Measurements from ENCODE around the gene RGL1. TPM values are rescaled to one million over a fixed set of nuclear protein-coding genes. Genes with fewer than 3 reads are reported as not detected.
A peak's percentile ranks its signal among the peaks of the same experiment; 100 is the strongest.

RGL1 gene
- total RNA-seq, 6 experiments from 2014 or later, result 12.0 to 16.8 (median 14.7) TPM

- no peak for TF ChIP-seq CTCF (IDR thresholded peaks at IDR 0.05)
- no peak for DNase-seq
- no peak overlapping the region for H3K27ac Mint-ChIP-seq
Measured at GRCh38 chr1:183773482-183774274, 31.2 kb upstream of the RGL1 start.

GRCh38 chr1:183774938-183775337 is 30.0 kb upstream of the RGL1 start:
- Mint-ChIP-seq H3K4me3 (no peak overlapping the region), H3K36me3 (ENCODE audit: low read depth) (peaks cover 37% of the 10 kb centered on the region)

More at GRCh38 chr1:183773482-183774274, 31.2 kb upstream of the RGL1 start:
- Mint-ChIP-seq H3K9me3 (peaks cover 12% of the 10 kb centered on the region), H3K27me3 (ENCODE audit: insufficient read depth) (no peaks in the 10 kb centered on the region; the same call in 1 of the 2 replicates), H3K36me3 (ENCODE audit: low read depth) (peaks cover 37% of the 10 kb centered on the region), H3K4me1 (ENCODE audit: low read depth) (peaks cover 15% of the 10 kb centered on the region), H3K4me3 (no peak overlapping the region)

GRCh38 chr1:183776731-183777130 is 28.2 kb upstream of the RGL1 start:
- no peak overlapping the region for H3K27ac Mint-ChIP-seq
- no peak overlapping the region for H3K4me3 Mint-ChIP-seq
- DNase-seq, result peak; percentile 23
- peaks cover 29% of the 10 kb centered on the region for H3K36me3 Mint-ChIP-seq (ENCODE audit: low read depth)
- H3K9me3 Mint-ChIP-seq, result peaks cover 12% of the 10 kb centered on the region
- TF ChIP-seq CTCF (IDR thresholded peaks at IDR 0.05), result no peak
- H3K4me1 Mint-ChIP-seq (ENCODE audit: low read depth), result peaks cover 22% of the 10 kb centered on the region
- no peaks in the 10 kb centered on the region; the same call in 1 of the 2 replicates for H3K27me3 Mint-ChIP-seq (ENCODE audit: insufficient read depth)

More at GRCh38 chr1:183774938-183775337, 30.0 kb upstream of the RGL1 start:
- Mint-ChIP-seq H3K27ac (no peak overlapping the region), H3K9me3 (peaks cover 12% of the 10 kb centered on the region), H3K4me1 (ENCODE audit: low read depth) (peaks cover 22% of the 10 kb centered on the region), H3K27me3 (ENCODE audit: insufficient read depth) (no peaks in the 10 kb centered on the region; the same call in 1 of the 2 replicates)
- TF ChIP-seq CTCF (IDR thresholded peaks at IDR 0.05), result no peak
- DNase-seq, result no peak

GRCh38 chr1:183777328-183777727 is 27.6 kb upstream of the RGL1 start:
- no peak for TF ChIP-seq CTCF (IDR thresholded peaks at IDR 0.05)
- no peak overlapping the region for H3K27ac Mint-ChIP-seq
- H3K36me3 Mint-ChIP-seq (ENCODE audit: low read depth), result peaks cover 29% of the 10 kb centered on the region
- no peak for DNase-seq
- H3K4me3 Mint-ChIP-seq, result no peak overlapping the region
- peaks cover 12% of the 10 kb centered on the region for H3K9me3 Mint-ChIP-seq
- H3K4me1 Mint-ChIP-seq (ENCODE audit: low read depth), result peaks cover 24% of the 10 kb centered on the region
- H3K27me3 Mint-ChIP-seq (ENCODE audit: insufficient read depth), result no peaks in the 10 kb centered on the region; the same call in 1 of the 2 replicates

GRCh38 chr1:183778045-183778444 is 26.9 kb upstream of the RGL1 start:
- TF ChIP-seq CTCF (IDR thresholded peaks at IDR 0.05), result no peak
- Mint-ChIP-seq H3K4me3 (no peak overlapping the region), H3K27ac (no peak overlapping the region), H3K27me3 (ENCODE audit: insufficient read depth) (no peaks in the 10 kb centered on the region; the same call in 1 of the 2 replicates), H3K9me3 (peaks cover 12% of the 10 kb centered on the region), H3K36me3 (ENCODE audit: low read depth) (peaks cover 29% of the 10 kb centered on the region), H3K4me1 (ENCODE audit: low read depth) (peaks cover 31% of the 10 kb centered on the region)
- DNase-seq, result no peak
